ENCODE results near the gene CHMP1A. TPM values are rescaled to one million over a fixed set of nuclear protein-coding genes. Genes with fewer than 3 reads are reported as not detected.

The CHMP1A gene
- total RNA-seq, 1 experiment from 2014 or later, result 158 TPM

DNA sequence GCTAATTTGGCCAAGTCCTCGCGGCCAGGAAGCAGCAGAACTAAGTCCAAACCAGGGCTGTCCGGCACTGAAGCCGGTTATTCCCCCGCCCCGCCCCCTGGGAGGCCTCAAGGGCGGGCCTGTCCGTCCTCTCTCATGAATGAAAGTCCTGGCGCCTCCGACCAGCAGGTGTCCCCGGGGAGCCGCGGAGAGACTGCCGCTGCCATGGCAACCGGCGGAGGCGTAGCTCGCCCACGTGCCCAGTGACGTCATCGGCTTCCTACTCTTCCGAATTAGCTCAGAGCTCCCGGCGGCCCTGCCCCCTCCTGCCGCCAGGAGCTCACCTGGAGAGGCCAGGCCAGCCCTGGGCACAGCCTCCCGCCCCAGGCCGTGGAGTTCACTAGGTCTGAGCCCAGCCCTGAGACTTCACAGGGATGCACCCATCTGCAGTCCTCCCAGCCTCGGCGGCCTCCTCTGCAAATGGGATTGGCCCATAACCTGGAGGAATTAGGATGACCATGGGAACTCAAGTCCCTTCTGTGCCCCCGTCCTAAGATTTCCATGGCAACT, 42.7 kb upstream of the CHMP1A start:
- BruUV-seq (replicated peaks), result TSS peak; percentile 47
- H3K9ac ChIP-seq (ENCODE audit: low read length), result peak overlapping the region; percentile 85
- RAD21 ChIA-PET (ENCODE audit: low non-redundant PET in 1 of 2, low total read pairs in 2 of 2, uncharacterized antibody in 2 of 2, unreplicated experiment in 2 of 2), result interaction anchor here (0.6 to 1.2 kb wide), 3 partner anchors 14 to 23 kb away, joined by 3 to 4 read pairs (median 4); partner anchors contain the start of genes CDK10 (in 1 of the 2) and VPS9D1 (in 1 of the 2)
- H2AFZ ChIP-seq (ENCODE audit: low read depth, low read length, poor library complexity, severe bottlenecking), result no peak overlapping the region
- H3K27ac ChIP-seq (ENCODE audit: low read depth, low read length), result peak overlapping the region; percentile 88
- no peaks in the 10 kb centered on the region for H3K27me3 ChIP-seq (ENCODE audit: insufficient read depth, low read length)
- peaks cover 6 to 12% of the 10 kb centered on the region in 2 experiments; a peak in 2 of 4 replicates for H3K36me3 ChIP-seq (ENCODE audit: control insufficient read depth in 1 of 2, insufficient read depth in 2 of 2, low read length in 2 of 2)
- no peaks in the 10 kb centered on the region for H3K9me2 ChIP-seq (ENCODE audit: insufficient read depth)
- peaks cover 15 to 27% of the 10 kb centered on the region in 2 experiments for H3K4me1 ChIP-seq (ENCODE audit: control insufficient read depth in 1 of 2, insufficient read depth in 2 of 2, low read length in 2 of 2)
- peak; percentile 100 for DNase-seq (ENCODE audit: low read depth, low spot score)
- peak overlapping the region; percentile 76 to 90 for H3K4me3 ChIP-seq (replicated peaks in 1 of 2; ENCODE audit: low read depth in 1 of 2, low read length in 2 of 2)
- H3K79me2 ChIP-seq (ENCODE audit: insufficient read depth, low read length), result peaks cover 24% of the 10 kb centered on the region
- H3K9me3 ChIP-seq (ENCODE audit: control insufficient read depth in 1 of 2, insufficient read depth in 1 of 2, low read depth in 1 of 2, low read length in 2 of 2), result no peaks in the 10 kb centered on the region
- POLR2A ChIA-PET, result interaction anchor here (0.6 to 2.0 kb wide), 18 partner anchors 9 to 223 kb away, joined by 3 to 7 read pairs (median 4); partner anchors contain the start of genes CDK10, CHMP1A, FANCA and SPATA33
- peak; percentile 60 for ATAC-seq
- TF ChIP-seq, protein P1, sequence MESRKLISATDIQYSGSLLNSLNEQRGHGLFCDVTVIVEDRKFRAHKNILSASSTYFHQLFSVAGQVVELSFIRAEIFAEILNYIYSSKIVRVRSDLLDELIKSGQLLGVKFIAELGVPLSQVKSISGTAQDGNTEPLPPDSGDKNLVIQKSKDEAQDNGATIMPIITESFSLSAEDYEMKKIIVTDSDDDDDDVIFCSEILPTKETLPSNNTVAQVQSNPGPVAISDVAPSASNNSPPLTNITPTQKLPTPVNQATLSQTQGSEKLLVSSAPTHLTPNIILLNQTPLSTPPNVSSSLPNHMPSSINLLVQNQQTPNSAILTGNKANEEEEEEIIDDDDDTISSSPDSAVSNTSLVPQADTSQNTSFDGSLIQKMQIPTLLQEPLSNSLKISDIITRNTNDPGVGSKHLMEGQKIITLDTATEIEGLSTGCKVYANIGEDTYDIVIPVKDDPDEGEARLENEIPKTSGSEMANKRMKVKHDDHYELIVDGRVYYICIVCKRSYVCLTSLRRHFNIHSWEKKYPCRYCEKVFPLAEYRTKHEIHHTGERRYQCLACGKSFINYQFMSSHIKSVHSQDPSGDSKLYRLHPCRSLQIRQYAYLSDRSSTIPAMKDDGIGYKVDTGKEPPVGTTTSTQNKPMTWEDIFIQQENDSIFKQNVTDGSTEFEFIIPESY (IDR thresholded peaks at IDR 0.05; ENCODE audit: extremely low read depth, insufficient replicate concordance, low read length), result no peak
- no peak for TF ChIP-seq ZNF274 (IDR thresholded peaks at IDR 0.05; ENCODE audit: low read depth, low read length)
- TF ChIP-seq, protein P2, sequence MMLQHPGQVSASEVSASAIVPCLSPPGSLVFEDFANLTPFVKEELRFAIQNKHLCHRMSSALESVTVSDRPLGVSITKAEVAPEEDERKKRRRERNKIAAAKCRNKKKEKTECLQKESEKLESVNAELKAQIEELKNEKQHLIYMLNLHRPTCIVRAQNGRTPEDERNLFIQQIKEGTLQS (IDR thresholded peaks at IDR 0.05), result no peak
- TF ChIP-seq ZFX (IDR thresholded peaks at IDR 0.05), result no peak
- peak; percentile 70 for TF ChIP-seq YY1 (IDR thresholded peaks at IDR 0.05; ENCODE audit: extremely low read depth, insufficient replicate concordance, low read depth, low read length)
- TF ChIP-seq, protein P3, sequence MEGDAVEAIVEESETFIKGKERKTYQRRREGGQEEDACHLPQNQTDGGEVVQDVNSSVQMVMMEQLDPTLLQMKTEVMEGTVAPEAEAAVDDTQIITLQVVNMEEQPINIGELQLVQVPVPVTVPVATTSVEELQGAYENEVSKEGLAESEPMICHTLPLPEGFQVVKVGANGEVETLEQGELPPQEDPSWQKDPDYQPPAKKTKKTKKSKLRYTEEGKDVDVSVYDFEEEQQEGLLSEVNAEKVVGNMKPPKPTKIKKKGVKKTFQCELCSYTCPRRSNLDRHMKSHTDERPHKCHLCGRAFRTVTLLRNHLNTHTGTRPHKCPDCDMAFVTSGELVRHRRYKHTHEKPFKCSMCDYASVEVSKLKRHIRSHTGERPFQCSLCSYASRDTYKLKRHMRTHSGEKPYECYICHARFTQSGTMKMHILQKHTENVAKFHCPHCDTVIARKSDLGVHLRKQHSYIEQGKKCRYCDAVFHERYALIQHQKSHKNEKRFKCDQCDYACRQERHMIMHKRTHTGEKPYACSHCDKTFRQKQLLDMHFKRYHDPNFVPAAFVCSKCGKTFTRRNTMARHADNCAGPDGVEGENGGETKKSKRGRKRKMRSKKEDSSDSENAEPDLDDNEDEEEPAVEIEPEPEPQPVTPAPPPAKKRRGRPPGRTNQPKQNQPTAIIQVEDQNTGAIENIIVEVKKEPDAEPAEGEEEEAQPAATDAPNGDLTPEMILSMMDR (IDR thresholded peaks at IDR 0.05 in 2 of 3, conservative IDR thresholded peaks at IDR 0.05 in 1 of 3; ENCODE audit: borderline replicate concordance in 1 of 3, insufficient read depth in 1 of 3, low read depth in 2 of 3, low read length in 2 of 3), result peak in 2 of 3 experiments; percentile 57 to 74; a peak in 4 of 6 replicates
- no peak for TF ChIP-seq POLR2A (IDR thresholded peaks at IDR 0.05; ENCODE audit: borderline replicate concordance, extremely low read depth, insufficient read depth, insufficient read length)
- TF ChIP-seq, protein P4, sequence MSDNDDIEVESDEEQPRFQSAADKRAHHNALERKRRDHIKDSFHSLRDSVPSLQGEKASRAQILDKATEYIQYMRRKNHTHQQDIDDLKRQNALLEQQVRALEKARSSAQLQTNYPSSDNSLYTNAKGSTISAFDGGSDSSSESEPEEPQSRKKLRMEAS (IDR thresholded peaks at IDR 0.05), result no peak
- TF ChIP-seq SP1 (IDR thresholded peaks at IDR 0.05; ENCODE audit: low read depth), result no peak
- peak; percentile 88 for TF ChIP-seq POLR2AphosphoS5 (IDR thresholded peaks at IDR 0.05; ENCODE audit: low read depth, low read length)
- no peak for TF ChIP-seq EZH2phosphoT487 (IDR thresholded peaks at IDR 0.05; ENCODE audit: borderline replicate concordance)
- no peak for TF ChIP-seq RAD21 (IDR thresholded peaks at IDR 0.05; ENCODE audit: low read depth)
- no peak for TF ChIP-seq SRF (IDR thresholded peaks at IDR 0.05; ENCODE audit: low read depth)
- peak; percentile 69 for TF ChIP-seq TCF7L2 (IDR thresholded peaks at IDR 0.05; ENCODE audit: borderline replicate concordance, extremely low read depth, insufficient read depth, insufficient read length)
- TF ChIP-seq EGR1 (IDR thresholded peaks at IDR 0.05; ENCODE audit: low read depth), result no peak
- peak overlapping the region; percentile 98 for H3K4me2 ChIP-seq (ENCODE audit: low read length)
- intact Hi-C loops (cut with micrococcal nuclease), result loop anchor here (1.0 kb wide), 2 partner anchors 14 to 93 kb away; partner anchors contain the start of gene CDK10
- CTCF ChIA-PET, result interaction anchor here (0.9 to 2.8 kb wide), 16 partner anchors 9 to 222 kb away, joined by 3 to 20 read pairs (median 5); partner anchors contain the start of genes CDK10, CHMP1A, SPATA33 and TCF25
- H4K20me1 ChIP-seq (ENCODE audit: insufficient read depth), result peaks cover 3% of the 10 kb centered on the region; the same call in 1 of the 2 replicates

All from HCT116 (cell line).